Superior temporal gyrus (tissue), 1 donor: ENCODE measurements around the gene POLG.

ENCODE experiments used
- DNase-seq: peaks from one replicate; pipeline ENCODE4 v3.0.0-alpha.2; 2016; ENCODE audit errors: extremely low spot score

POLG gene

GRCh38 chr15:89370120-89370977 lies 35.7 kb upstream of the POLG start:
- DNase-seq = no peak

GRCh38 chr15:89369341-89369947 lies 34.8 kb upstream of the POLG start:
- no peak for DNase-seq

DNA sequence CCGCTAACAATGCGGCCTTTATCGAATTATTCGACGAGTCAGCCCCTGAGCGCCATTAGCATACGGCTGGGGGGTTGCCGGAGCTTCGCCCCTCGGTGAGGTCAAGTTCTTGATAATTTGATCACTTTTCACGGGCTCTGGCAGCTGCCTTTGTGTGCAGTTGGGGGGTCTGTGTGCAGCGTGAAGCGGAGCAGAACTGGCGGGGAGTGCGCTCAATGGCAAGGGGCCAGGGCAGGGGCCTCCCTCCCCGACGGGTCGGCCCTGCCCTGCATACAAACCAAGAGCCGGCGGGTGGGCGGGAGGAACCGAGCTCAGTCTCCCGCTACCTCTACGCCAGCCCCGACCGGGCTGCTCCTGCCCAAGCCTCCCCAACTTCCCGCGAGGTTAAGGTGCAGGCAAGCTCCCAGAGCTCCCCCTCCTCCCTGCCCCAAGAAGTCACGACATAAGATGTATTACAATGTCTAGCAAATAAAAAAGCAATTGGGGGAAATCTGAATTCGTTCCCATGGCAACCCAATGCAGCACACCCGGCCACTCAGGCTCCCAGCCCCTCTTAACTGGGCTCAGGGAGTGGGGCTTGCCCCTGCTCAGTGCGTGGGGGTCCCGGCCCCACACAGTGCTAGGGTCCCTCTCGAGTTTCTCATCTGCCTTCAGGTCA lies 34.1 kb upstream of the POLG start:
- DNase-seq = no peak

DNA sequence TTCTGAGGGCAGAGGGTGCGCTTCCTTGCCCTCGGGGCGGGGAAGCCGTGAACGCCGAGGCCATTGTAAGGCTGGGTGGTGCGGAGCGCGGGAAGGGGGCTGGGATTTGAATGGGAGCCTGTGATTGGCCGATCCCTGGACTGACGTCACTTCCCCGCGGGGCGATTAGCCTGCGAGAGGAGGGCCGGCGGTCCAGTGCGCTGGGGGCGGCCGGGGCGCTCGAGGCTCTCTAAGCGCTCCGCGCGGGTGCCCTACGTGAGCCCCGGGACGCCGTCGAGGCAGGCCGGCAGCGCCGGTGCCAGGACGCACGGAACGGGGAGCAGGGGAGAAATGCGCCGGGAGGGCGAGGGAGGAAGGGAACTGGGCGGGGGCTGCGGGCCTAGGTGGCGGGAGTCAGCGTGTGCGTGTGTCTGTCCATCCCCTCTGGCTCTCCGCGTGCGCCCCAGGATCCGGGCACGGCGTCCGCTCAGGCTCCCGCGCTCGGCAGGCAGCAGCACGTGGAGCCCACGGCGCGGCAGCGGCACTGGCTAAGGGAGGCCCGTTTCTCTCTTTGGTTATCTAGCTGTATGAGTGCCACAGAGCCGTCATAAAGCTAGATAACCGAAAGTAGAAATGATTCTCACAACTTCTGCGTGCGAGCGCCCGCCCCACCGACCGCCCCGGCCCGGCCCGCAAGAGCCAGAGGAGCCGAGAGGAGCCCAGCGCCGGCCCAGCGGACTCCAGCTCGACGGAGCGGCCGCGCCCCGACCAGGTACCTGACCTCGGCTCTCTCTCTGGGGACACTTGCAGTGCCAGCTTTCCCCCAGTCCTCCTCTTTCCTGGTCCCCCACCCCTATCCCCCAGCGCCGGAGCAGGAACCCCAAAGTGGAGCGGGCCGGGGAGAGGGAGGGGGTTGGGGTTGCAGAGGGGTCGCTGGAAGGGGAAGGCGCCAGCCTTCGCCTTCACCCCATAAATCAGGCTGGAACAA lies 33.1 kb upstream of the POLG start:
- peak; percentile 79 for DNase-seq

GRCh38 chr15:89366656-89367393 lies 32.2 kb upstream of the POLG start:
- no peak for DNase-seq

- no peak for DNase-seq
Measured at GRCh38 chr15:89365462-89366065, 30.9 kb upstream of the POLG start.

DNA sequence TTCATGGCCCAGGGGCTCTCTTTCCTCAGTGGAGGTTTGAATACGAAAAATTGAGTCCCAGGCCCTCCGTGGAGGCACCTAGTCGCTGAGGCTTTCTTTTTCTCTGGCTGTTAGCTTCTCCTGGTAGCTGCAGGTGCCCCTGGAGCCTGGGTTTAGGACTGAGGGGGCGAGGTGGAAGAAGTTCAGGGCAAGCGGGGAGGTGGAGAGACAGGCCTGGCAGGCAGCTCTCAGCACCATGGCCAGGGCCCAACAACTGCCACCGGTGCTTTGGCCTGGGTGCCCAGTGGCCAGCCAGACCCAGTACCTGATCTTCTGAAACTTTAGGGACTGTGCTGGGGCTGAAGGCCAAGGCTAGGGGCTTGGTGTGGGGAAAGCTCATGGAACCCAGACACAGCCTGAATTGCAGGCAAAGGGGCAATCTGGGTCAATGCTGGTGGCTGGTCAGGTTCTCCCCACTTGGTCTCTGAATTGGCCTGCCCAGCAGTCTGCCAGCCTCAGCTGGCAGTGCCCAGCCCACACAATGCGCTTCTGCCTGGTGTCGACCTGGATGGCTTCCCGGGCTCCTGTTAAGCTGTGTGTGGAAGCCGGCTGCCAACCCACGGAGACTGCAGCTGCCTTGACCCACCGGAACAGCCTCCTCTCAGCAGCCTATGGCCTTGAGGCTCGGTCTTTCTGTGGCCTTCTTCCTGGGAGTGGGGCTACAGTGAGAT lies 30.3 kb upstream of the POLG start:
- no peak for DNase-seq

- DNase-seq = no peak
Measured at GRCh38 chr15:89364341-89364740, 29.7 kb upstream of the POLG start.

GRCh38 chr15:89363770-89364169 lies 29.1 kb upstream of the POLG start:
- DNase-seq = no peak

- no peak for DNase-seq
Measured at GRCh38 chr15:89363133-89363532, 28.5 kb upstream of the POLG start.

DNA sequence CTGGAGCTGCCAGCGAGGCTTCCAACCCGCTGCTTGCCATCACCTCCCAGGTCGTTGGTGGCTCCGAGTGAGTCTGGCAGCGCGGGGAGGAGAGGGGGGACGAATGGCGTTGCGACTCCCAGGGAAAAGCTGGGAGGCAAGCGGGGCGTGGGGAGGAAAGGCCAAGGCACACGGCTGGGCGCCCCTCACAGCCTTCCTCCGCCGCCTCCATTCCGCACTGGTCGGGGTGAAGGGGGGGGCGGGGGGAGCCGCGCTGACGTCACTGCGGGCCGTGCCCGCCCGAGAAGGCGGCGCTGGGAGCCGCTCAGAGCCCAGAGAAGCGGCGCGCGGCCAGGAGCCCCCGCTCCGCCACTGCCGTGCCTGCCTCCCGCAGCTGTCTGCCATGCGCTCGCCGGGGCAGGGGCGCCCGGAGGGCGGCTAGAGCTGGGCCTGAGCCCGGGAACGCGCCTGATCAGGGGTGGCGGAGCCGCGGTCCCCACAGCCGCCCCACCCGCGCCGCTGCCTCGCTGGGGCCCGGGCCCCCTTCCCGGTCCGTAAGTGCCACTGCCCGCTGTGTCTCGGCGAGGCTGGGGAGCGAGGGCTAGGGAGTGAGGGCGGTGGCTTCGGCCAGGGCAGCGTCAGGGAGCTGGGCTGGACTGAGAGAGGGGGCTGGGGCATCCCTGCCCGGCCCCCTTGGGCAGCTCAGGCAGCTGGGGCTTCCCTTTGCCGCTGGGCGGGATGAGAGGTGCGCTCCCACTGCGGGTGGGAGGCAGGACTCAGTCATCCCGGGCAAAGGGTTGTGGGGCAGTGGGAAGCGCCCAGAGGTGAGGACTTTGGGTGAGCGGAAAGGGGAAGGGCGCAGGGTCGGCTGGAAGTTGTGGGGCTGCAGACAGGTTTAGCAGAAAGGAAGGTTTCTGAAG lies 27.8 kb upstream of the POLG start:
- peak; percentile 52 for DNase-seq

GRCh38 chr15:89361451-89362202 lies 27.0 kb upstream of the POLG start:
- peak; percentile 74 for DNase-seq

DNA sequence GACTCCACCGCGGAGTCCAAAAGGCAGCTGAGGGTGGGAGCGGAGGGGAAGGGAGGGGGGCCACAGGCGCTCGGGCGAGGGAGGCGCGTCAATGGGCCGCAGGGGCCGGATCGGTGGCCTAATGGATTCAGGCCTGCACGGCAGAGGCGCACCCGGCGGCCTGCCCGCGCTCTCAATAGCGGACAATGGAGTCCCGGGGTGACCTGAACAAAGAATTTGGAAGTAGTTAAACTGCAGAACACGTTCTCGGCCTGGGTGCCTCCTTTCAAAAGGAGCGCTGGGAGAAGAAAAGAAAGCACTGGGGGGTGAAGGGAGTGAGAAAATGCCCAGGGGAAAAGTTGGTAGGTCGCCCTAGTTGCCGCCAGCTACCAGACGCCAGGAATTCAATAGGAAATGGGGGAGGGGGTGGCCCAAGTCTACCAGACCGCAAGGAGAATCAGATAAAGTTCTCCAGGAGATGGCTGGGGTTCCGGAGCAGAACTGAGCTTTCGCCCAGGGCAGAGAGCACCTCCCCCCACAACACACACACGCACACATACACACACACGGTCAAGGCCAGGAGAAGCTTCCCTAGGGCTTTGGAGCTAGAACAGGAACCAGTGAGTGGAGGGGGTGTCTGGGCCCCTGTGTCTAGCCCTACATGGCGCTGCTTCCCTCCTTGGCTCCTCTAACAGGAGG lies 25.8 kb upstream of the POLG start:
- DNase-seq = no peak

DNA sequence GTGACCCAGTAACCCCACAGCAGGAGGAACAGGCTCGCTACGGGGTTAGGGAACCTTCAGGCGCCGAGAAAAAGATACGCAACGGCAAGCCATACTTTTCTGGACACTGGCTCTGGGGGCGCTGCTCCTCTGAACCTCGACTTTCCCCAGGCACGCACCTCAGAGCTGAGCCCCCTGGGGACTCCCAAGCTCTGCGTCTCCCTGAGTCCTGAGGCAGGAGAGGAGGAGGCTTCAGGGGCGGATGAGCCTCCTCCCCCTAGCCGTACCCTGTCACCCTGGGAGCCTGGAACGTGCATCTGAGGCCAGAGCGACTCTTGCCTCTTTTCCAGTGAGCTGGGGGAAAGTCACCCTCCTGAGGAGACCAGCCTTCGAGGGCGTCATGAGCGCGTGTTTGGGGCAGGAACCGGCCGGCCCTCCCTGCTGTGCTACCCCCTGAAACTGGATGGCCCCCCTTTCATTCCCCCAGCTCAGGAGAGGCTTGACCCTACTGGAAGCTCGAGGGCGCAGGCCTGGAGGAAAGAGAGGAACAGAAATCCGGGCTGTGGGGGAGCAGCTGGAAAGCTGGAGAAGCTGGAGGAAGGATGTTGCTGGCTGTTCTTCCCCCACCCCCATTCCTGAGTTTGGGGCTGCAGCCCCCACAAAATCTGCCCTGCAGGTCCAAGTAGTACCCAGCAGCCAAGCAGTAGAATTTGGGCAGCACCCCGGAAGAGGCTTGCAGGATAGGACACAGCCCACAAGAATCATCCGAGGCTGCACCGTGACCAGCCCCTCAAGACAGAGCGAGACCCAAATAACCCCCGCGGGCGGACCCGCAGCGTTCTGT lies 25.1 kb upstream of the POLG start:
- no peak for DNase-seq

GRCh38 chr15:89358755-89359439 lies 24.3 kb upstream of the POLG start:
- DNase-seq = peak; percentile 88

GRCh38 chr15:89358435-89358754 lies 23.8 kb upstream of the POLG start:
- no peak for DNase-seq
